ENCODE data around the gene MCRS1. TPM values are rescaled to one million over a fixed set of nuclear protein-coding genes. Genes with fewer than 3 reads are reported as not detected.

Gene MCRS1
- total and polyA plus RNA-seq, 4 donors: 35.6 to 55.8 (median 49.0) TPM

DNA sequence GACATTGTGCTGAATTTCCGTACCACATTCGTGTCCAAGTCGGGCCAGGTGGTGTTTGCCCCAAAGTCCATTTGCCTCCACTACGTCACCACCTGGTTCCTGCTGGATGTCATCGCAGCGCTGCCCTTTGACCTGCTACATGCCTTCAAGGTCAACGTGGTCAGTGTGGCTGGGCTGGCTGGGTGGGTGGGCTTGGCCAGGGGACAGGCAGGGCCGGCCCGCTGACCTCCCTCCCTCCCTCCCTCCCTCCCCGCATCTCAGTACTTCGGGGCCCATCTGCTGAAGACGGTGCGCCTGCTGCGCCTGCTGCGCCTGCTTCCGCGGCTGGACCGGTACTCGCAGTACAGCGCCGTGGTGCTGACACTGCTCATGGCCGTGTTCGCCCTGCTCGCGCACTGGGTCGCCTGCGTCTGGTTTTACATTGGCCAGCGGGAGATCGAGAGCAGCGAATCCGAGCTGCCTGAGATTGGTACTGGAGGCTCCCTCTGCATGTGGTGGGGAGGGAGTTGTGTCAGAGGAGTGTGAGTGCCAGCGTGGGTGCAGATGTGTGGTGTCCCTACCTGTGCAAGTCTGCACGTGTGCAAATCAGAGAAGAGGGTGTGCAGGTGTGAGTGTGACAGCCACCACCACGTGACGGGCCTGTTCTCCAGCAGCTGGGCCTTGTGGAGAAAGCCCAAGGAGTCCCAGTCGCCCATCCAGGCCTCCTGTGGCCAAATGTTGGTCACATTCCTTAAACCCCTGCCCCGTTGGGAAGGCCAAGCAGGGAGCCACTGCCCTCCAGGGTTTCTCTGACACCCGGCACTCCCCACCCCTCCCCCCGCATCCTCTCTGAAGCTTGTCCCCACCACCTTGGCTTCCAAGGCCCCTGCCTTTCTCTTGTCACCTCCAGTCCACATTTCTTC lies 23.8 kb downstream of the MCRS1 start:
- WGBS, 2 donors: 35 to 42% methylated on average over 39 of the region's 39 CpGs
- no peaks in the 10 kb centered on the region for H3K36me3 ChIP-seq (ENCODE audit: control insufficient read depth in 4 of 4, insufficient read depth in 4 of 4, low read length in 4 of 4)
- DNase-seq (no peak), ATAC-seq (ENCODE audit: insufficient read depth, low FRiP score) (no peak)
- no peak overlapping the region for H3K9ac ChIP-seq (ENCODE audit: insufficient read depth in 1 of 2, low read length in 2 of 2)
- peaks cover 0 to 18% (median 7%) of the 10 kb centered on the region in 5 donors for H3K4me1 ChIP-seq (ENCODE audit: control insufficient read depth in 5 of 5, insufficient read depth in 5 of 5, low read length in 5 of 5)
- TF ChIP-seq, protein P1, sequence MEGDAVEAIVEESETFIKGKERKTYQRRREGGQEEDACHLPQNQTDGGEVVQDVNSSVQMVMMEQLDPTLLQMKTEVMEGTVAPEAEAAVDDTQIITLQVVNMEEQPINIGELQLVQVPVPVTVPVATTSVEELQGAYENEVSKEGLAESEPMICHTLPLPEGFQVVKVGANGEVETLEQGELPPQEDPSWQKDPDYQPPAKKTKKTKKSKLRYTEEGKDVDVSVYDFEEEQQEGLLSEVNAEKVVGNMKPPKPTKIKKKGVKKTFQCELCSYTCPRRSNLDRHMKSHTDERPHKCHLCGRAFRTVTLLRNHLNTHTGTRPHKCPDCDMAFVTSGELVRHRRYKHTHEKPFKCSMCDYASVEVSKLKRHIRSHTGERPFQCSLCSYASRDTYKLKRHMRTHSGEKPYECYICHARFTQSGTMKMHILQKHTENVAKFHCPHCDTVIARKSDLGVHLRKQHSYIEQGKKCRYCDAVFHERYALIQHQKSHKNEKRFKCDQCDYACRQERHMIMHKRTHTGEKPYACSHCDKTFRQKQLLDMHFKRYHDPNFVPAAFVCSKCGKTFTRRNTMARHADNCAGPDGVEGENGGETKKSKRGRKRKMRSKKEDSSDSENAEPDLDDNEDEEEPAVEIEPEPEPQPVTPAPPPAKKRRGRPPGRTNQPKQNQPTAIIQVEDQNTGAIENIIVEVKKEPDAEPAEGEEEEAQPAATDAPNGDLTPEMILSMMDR (IDR thresholded peaks at IDR 0.05; ENCODE audit: control extremely low read depth, extremely low read depth): no peak
- H3K27ac ChIP-seq (ENCODE audit: low read depth in 1 of 2, low read length in 1 of 2): no peak overlapping the region
- no peaks in the 10 kb centered on the region for H3K9me3 ChIP-seq (ENCODE audit: control insufficient read depth in 4 of 4, insufficient read depth in 3 of 4, low read length in 3 of 4)
- H3K27me3 ChIP-seq (ENCODE audit: control insufficient read depth in 3 of 3, insufficient read depth in 3 of 3, low read length in 2 of 3): peaks cover 0 to 59% (median 32%) of the 10 kb centered on the region in 3 donors
- no peak overlapping the region for H3K4me3 ChIP-seq

DNA sequence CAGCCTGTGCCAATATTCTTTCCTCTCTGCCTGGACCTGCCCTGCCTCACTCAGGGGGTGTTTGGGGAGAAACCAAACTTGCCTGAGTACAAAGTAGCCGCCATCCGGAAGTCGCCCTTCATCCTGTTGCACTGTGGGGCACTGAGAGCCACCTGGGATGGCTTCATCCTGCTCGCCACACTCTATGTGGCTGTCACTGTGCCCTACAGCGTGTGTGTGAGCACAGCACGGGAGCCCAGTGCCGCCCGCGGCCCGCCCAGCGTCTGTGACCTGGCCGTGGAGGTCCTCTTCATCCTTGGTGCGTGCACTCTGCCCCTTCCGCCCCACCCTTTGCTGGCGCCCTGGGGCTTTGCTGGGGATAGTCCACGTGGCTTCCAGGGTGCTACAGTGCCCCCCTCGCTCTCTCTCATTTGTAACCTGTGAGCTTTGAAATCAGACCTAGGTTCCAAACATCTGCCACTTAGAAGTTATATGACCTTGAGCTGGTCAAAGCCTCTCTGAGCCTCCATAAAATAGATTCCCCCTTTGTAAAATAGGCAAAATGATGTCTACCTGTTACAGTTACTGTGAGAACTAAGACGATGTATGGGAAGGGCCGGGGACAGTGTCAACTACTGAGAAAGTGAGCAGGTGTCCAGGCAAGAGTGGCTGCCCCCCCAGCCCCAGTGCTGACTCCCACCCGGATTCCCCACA lies 24.6 kb downstream of the MCRS1 start:
- no peaks in the 10 kb centered on the region for H3K9me3 ChIP-seq (ENCODE audit: control insufficient read depth in 4 of 4, insufficient read depth in 3 of 4, low read length in 3 of 4)
- TF ChIP-seq, protein P1 (IDR thresholded peaks at IDR 0.05; ENCODE audit: control extremely low read depth, extremely low read depth): no peak
- H3K27me3 ChIP-seq (ENCODE audit: control insufficient read depth in 3 of 3, insufficient read depth in 3 of 3, low read length in 2 of 3): peaks cover 0 to 61% (median 32%) of the 10 kb centered on the region in 3 donors
- no peak overlapping the region for H3K4me3 ChIP-seq
- H3K4me1 ChIP-seq (ENCODE audit: control insufficient read depth in 5 of 5, insufficient read depth in 5 of 5, low read length in 5 of 5): peaks cover 0 to 11% (median 0%) of the 10 kb centered on the region in 5 donors
- ATAC-seq (ENCODE audit: insufficient read depth, low FRiP score) (no peak), DNase-seq (no peak)
- H3K9ac ChIP-seq (ENCODE audit: insufficient read depth in 1 of 2, low read length in 2 of 2): no peak overlapping the region
- WGBS, 2 donors: 63 to 68% methylated on average over 20 of the region's 20 CpGs
- no peak overlapping the region for H3K27ac ChIP-seq (ENCODE audit: low read depth in 1 of 2, low read length in 1 of 2)
- H3K36me3 ChIP-seq (ENCODE audit: control insufficient read depth in 4 of 4, insufficient read depth in 4 of 4, low read length in 4 of 4): no peaks in the 10 kb centered on the region

DNA sequence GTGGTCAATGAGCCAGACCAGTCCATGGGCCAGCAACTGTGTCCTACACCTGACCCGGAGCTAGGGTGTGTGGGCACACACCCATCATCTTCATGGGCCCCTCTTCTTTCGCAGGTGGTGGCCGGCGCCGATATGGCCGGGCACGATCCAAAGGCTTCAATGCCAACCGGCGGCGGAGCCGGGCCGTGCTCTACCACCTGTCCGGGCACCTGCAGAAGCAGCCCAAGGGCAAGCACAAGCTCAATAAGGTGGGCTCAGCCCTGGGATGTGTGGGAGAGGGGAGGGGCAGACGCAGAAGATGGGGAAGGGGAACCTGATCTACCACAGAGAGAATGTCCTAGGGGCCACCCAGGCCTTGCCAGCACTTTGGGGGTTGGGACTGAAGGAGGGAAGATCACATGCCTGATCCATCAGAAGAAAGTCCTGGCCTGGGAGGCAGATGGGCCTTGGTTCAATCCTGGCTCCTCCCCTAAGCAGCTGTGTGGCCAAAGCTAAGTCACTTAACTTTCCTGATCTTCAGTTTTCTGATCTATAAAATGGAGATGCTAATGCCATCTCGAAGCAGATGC lies 25.3 kb downstream of the MCRS1 start:
- Histone ChIP-seq H3K4me3 (no peak overlapping the region), H3K36me3 (ENCODE audit: control insufficient read depth in 4 of 4, insufficient read depth in 4 of 4, low read length in 4 of 4) (no peaks in the 10 kb centered on the region), H3K27ac (ENCODE audit: low read depth in 1 of 2, low read length in 1 of 2) (no peak overlapping the region), H3K9me3 (ENCODE audit: control insufficient read depth in 4 of 4, insufficient read depth in 3 of 4, low read length in 3 of 4) (no peaks in the 10 kb centered on the region), H3K27me3 (ENCODE audit: control insufficient read depth in 3 of 3, insufficient read depth in 3 of 3, low read length in 2 of 3) (peaks cover 0 to 60% (median 36%) of the 10 kb centered on the region in 3 donors), H3K4me1 (ENCODE audit: control insufficient read depth in 5 of 5, insufficient read depth in 5 of 5, low read length in 5 of 5) (peaks cover 0 to 17% (median 0%) of the 10 kb centered on the region in 5 donors), H3K9ac (ENCODE audit: insufficient read depth in 1 of 2, low read length in 2 of 2) (no peak overlapping the region)
- DNase-seq: no peak
- TF ChIP-seq, protein P1 (IDR thresholded peaks at IDR 0.05; ENCODE audit: control extremely low read depth, extremely low read depth): no peak
- ATAC-seq (ENCODE audit: insufficient read depth, low FRiP score): no peak
- 95 to 96% methylated on average over 15 of the region's 15 CpGs for WGBS, 2 donors

All from lung (tissue), 12 donors.